Stimulated activated CD4-positive, alpha-beta T cell treated with anti-CD3 and anti-CD28 coated beads, TNF-alpha, amount 100 ng/mL, for 4 hours (primary cell): Measurements from ENCODE around the gene URB1.
A peak's percentile ranks its signal among the peaks of the same experiment; 100 is the strongest.
"Not testable (repeated sequence)": the region's sequence is repeated elsewhere in the genome, so short reads cannot be mapped to it uniquely, and the experiment has no call there.

ENCODE experiments used
- DNase-seq, 3 experiments: peaks; one replicate each; pipeline ENCODE4 v3.0.0-alpha.2; 2020; ENCODE audit warnings: low read depth in 3 of 3

The URB1 gene

GRCh38 chr21:32411350-32412161 lies 18.7 kb upstream of the URB1 start:
- DNase-seq, result peak; percentile 36 to 50 (median 37)

- no peak for DNase-seq
These were observed 18.1 kb upstream of the URB1 start for GRCh38 chr21:32410916-32411315.

- no peak for DNase-seq
These were observed 17.5 kb upstream of the URB1 start for GRCh38 chr21:32410291-32410690.

GRCh38 chr21:32406405-32406804 lies 13.6 kb upstream of the URB1 start:
- no peak for DNase-seq

GRCh38 chr21:32403201-32403777 lies 10.5 kb upstream of the URB1 start:
- DNase-seq, result peak in 2 of 3 experiments; percentile 3 to 28

GRCh38 chr21:32393677-32394001 lies 827 bp upstream of the URB1 start:
- DNase-seq, result no peak

GRCh38 chr21:32392299-32392879 lies 423 bp downstream of the URB1 start:
- DNase-seq, result no peak

GRCh38 chr21:32391755-32392154 lies 1.1 kb downstream of the URB1 start:
- DNase-seq, result no peak

- DNase-seq, result not testable (repeated sequence)
These were observed 2.1 kb downstream of the URB1 start for GRCh38 chr21:32390537-32391224.

GRCh38 chr21:32389337-32390015 lies 3.3 kb downstream of the URB1 start:
- no peak for DNase-seq

GRCh38 chr21:32388306-32388705 lies 4.5 kb downstream of the URB1 start:
- no peak for DNase-seq

GRCh38 chr21:32387151-32387550 lies 5.7 kb downstream of the URB1 start:
- no peak for DNase-seq

- no peak for DNase-seq
These were observed 6.5 kb downstream of the URB1 start for GRCh38 chr21:32386195-32386870.

GRCh38 chr21:32383812-32384211 lies 9.0 kb downstream of the URB1 start:
- no peak for DNase-seq

- no peak for DNase-seq
These were observed 10.6 kb downstream of the URB1 start for GRCh38 chr21:32382108-32382644.

GRCh38 chr21:32381571-32381970 lies 11.2 kb downstream of the URB1 start:
- no peak for DNase-seq

GRCh38 chr21:32380940-32381339 lies 11.9 kb downstream of the URB1 start:
- DNase-seq, result no peak

GRCh38 chr21:32378956-32379355 lies 13.9 kb downstream of the URB1 start:
- DNase-seq, result no peak

GRCh38 chr21:32377991-32378390 lies 14.8 kb downstream of the URB1 start:
- no peak for DNase-seq

GRCh38 chr21:32377506-32377905 lies 15.3 kb downstream of the URB1 start:
- no peak for DNase-seq

- DNase-seq, result no peak
These were observed 20.1 kb downstream of the URB1 start for GRCh38 chr21:32372755-32373154.
